Uterus (tissue), 2 donors: ENCODE measurements around the gene GRIK3.

ENCODE experiments used
- CTCF ChIP-seq, 4 experiments: fragments of 200-600 bp in 2 of 4; fragments of 450-650 bp in 2 of 4; sonication (generic) in 2 of 4; IDR thresholded peaks; one replicate each; pipeline ENCODE4 v1.5.1; 2016 to 2019; ENCODE audit warnings: antibody characterized with exemption in 4 of 4, mild to moderate bottlenecking in 2 of 4, moderate library complexity in 1 of 4
- POLR2A ChIP-seq, 2 donors: fragments of 450-650 bp; IDR thresholded peaks; one replicate each; pipeline ENCODE4 v1.6.1; 2016; ENCODE audit warnings: antibody characterized with exemption in 2 of 2, mild to moderate bottlenecking in 1 of 2, moderate library complexity in 1 of 2

- TF ChIP-seq CTCF (IDR thresholded peaks at IDR 0.05), result no peak
- no peak for TF ChIP-seq POLR2A (IDR thresholded peaks at IDR 0.05)
Observed at GRCh38 chr1:36944883-36945282, 89.4 kb downstream of the GRIK3 start.
